Measurements from ENCODE around the gene KCNC3. TPM values are rescaled to one million over a fixed set of nuclear protein-coding genes. Genes with fewer than 3 reads are reported as not detected.

The KCNC3 gene
- total RNA-seq, 2 experiments from 2014 or later: 7.4 to 23.4 TPM

DNA sequence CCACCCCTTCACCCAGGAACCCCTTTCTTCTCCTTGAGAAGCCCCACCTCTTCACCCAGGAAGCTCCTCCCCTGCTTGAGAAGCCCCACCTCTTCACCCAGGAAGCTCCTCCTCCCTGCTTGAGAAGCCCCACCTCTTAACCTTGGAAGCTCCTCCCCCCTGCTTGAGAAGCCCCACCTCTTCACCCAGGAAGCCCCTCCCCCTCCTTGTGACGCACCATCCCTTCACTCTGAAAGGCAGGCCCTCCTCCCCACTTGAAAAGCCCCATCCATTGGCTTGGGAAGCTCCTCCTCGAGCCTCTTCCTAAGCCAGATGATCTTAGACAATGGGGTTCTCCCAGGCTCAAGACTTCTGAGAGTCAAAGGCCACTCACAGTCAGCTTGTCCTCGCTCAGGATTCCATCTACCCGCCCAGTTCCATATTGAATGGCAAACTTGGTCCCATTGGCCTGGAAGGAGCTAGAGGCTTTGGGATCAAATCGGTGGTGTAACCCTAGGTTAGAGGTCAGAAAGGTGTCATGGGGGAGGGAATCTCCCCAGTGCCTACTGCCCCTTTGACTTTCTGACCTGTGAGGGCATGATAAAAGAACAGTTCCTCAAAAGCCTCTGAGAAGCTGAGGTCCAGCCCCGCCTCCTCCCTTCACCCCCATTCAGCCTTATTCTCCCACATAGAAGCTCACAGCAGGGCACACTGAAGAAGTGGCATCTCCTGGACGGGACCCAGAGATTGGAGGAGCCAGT, 32.3 kb upstream of the KCNC3 start:
- no TSS peak for BruUV-seq (replicated peaks)
- Histone ChIP-seq H3K9me2 (ENCODE audit: insufficient read depth, low read length) (no peaks in the 10 kb centered on the region), H3K27ac (ENCODE audit: low read depth, low read length, poor library complexity, severe bottlenecking) (peak overlapping the region; percentile 15), H3K4me2 (ENCODE audit: low read length) (0 out of 2 replicates have a peak overlapping the region, but pooled peaks have one; percentile 8), H2AFZ (ENCODE audit: low read length) (no peak overlapping the region), H3K36me3 (ENCODE audit: insufficient read depth, low read length) (peaks cover 10% of the 10 kb centered on the region), H3K4me1 (ENCODE audit: insufficient read depth, low read length, poor library complexity, severe bottlenecking) (peaks cover 74% of the 10 kb centered on the region), H3K79me2 (ENCODE audit: insufficient read depth, low read depth, low read length) (no peaks in the 10 kb centered on the region), H4K20me1 (ENCODE audit: insufficient read depth, low read length) (no peaks in the 10 kb centered on the region), H3K9me3 (ENCODE audit: low read length) (no peaks in the 10 kb centered on the region), H3K4me3 (ENCODE audit: low read depth, low read length, poor library complexity, severe bottlenecking) (no peak overlapping the region)
- intact Hi-C loops (cut with micrococcal nuclease; ENCODE audit: unreplicated experiment): loop anchor here (10.0 kb wide), 1 partner anchor 423 kb away; no protein-coding TSS in a partner anchor
- ChIA-PET POLR2A (interaction anchor here (1.3 to 1.9 kb wide), 2 partner anchors 10 to 12 kb away, joined by 5 read pairs; no protein-coding TSS in a partner anchor), CTCF (ENCODE audit: unreplicated experiment) (no interaction called here)
- peak; percentile 73 for DNase-seq (ENCODE audit: low spot score)
- no peak for TF ChIP-seq EZH2phosphoT487 (IDR thresholded peaks at IDR 0.05; ENCODE audit: borderline replicate concordance, low read depth, low read length)
- TF ChIP-seq, protein P1, sequence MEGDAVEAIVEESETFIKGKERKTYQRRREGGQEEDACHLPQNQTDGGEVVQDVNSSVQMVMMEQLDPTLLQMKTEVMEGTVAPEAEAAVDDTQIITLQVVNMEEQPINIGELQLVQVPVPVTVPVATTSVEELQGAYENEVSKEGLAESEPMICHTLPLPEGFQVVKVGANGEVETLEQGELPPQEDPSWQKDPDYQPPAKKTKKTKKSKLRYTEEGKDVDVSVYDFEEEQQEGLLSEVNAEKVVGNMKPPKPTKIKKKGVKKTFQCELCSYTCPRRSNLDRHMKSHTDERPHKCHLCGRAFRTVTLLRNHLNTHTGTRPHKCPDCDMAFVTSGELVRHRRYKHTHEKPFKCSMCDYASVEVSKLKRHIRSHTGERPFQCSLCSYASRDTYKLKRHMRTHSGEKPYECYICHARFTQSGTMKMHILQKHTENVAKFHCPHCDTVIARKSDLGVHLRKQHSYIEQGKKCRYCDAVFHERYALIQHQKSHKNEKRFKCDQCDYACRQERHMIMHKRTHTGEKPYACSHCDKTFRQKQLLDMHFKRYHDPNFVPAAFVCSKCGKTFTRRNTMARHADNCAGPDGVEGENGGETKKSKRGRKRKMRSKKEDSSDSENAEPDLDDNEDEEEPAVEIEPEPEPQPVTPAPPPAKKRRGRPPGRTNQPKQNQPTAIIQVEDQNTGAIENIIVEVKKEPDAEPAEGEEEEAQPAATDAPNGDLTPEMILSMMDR (conservative IDR thresholded peaks at IDR 0.05; ENCODE audit: low read length): no peak

DNA sequence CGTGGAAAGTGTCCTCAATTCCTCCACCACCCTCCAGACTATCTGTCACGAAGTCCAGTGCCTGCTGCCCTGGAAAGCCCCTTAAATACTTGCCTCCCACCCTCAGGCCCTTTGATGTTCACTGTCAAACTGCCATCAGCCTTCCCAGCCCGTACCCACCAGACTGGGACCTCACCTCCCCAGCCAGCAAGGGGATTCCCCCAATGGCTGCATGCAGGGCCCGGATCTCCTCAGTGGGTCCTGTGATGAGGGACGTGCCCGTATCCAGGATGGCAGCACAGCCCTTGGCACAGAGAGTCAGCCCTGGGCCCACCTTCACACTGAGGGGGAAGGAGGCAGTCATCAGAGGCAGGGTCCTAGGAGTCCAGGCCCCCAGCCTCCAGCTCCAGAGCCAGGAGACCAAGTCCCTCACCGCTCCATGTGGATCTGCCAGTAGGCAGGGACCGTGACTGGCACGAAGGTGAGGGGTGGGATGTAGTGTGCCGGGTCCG, 30.2 kb upstream of the KCNC3 start:
- POLR2A ChIA-PET: no interaction called here
- H4K20me1 ChIP-seq (ENCODE audit: insufficient read depth, low read length): no peaks in the 10 kb centered on the region
- H3K27ac ChIP-seq (ENCODE audit: low read depth, low read length, poor library complexity, severe bottlenecking): no peak overlapping the region
- peaks cover 10% of the 10 kb centered on the region for H3K36me3 ChIP-seq (ENCODE audit: insufficient read depth, low read length)
- no peak for DNase-seq (ENCODE audit: low spot score)
- no peaks in the 10 kb centered on the region for H3K9me2 ChIP-seq (ENCODE audit: insufficient read depth, low read length)
- no peaks in the 10 kb centered on the region for H3K9me3 ChIP-seq (ENCODE audit: low read length)
- H3K4me2 ChIP-seq (ENCODE audit: low read length): no peak overlapping the region
- BruUV-seq (replicated peaks): no TSS peak
- H3K4me1 ChIP-seq (ENCODE audit: insufficient read depth, low read length, poor library complexity, severe bottlenecking): peaks cover 54% of the 10 kb centered on the region
- no peak overlapping the region for H3K4me3 ChIP-seq (ENCODE audit: low read depth, low read length, poor library complexity, severe bottlenecking)
- H3K79me2 ChIP-seq (ENCODE audit: insufficient read depth, low read depth, low read length): no peaks in the 10 kb centered on the region
- no peak overlapping the region for H2AFZ ChIP-seq (ENCODE audit: low read length)
- intact Hi-C loops (cut with micrococcal nuclease; ENCODE audit: unreplicated experiment): no loop called here
- CTCF ChIA-PET (ENCODE audit: unreplicated experiment): no interaction called here
- TF ChIP-seq EZH2phosphoT487 (IDR thresholded peaks at IDR 0.05; ENCODE audit: borderline replicate concordance, low read depth, low read length): no peak
- TF ChIP-seq, protein P1 (conservative IDR thresholded peaks at IDR 0.05; ENCODE audit: low read length): no peak
